Loucy (cell line): Measurements from ENCODE around the gene ABHD12B.

Experiments
- EZH2phosphoT487 ChIP-seq: fragments of 200-600 bp; IDR thresholded peaks from 2 replicates; pipeline ENCODE4 v1.6.1; 2018; ENCODE audit warnings: antibody characterized with exemption, mild to moderate bottlenecking, moderate library complexity, borderline replicate concordance
- TF ChIP-seq, protein P1 (sequence below): fragments of 200-600 bp; sonication (generic); conservative IDR thresholded peaks from 2 replicates; pipeline ENCODE4 v1.5.1; 2014; ENCODE audit warnings: mild to moderate bottlenecking, antibody characterized with exemption, low read length

DNA sequence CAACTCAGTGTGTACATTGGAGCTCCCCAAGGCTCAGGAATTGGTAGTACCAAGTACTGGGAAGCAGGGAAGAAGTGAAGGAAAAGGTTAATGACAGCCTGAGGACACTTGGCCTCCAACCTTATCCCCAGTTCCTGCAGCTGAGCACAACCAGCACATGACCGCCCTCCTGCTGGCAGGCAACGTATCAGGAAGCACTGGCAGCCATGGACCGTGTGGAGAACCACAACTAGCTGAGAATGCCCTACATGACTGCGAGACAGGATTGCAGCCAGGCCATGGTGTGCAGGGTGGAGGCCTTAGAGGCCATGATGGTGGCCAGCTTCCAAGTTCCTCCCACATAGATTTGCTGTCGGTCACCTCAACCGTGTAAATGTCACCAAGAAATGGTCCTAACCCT lies 45.6 kb downstream of the ABHD12B start:
- TF ChIP-seq, protein P1, sequence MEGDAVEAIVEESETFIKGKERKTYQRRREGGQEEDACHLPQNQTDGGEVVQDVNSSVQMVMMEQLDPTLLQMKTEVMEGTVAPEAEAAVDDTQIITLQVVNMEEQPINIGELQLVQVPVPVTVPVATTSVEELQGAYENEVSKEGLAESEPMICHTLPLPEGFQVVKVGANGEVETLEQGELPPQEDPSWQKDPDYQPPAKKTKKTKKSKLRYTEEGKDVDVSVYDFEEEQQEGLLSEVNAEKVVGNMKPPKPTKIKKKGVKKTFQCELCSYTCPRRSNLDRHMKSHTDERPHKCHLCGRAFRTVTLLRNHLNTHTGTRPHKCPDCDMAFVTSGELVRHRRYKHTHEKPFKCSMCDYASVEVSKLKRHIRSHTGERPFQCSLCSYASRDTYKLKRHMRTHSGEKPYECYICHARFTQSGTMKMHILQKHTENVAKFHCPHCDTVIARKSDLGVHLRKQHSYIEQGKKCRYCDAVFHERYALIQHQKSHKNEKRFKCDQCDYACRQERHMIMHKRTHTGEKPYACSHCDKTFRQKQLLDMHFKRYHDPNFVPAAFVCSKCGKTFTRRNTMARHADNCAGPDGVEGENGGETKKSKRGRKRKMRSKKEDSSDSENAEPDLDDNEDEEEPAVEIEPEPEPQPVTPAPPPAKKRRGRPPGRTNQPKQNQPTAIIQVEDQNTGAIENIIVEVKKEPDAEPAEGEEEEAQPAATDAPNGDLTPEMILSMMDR = no peak
- no peak for TF ChIP-seq EZH2phosphoT487
